Islet precursor cell (in vitro differentiated cells): ENCODE results near the gene UST.
A peak's percentile ranks its signal among the peaks of the same experiment; 100 is the strongest.

Experiments used
- DNase-seq: peaks from one replicate; pipeline ENCODE4 v3.0.0-alpha.2; 2018

The UST gene

GRCh38 chr6:148746363-148747144, at the start of gene UST:
UST (plus strand) TSS chr6:148747030; CDS start chr6:148747431, 401 bp downstream.
- peak; percentile 94 for DNase-seq

- no peak for DNase-seq
These were observed 48.9 kb upstream of the UST start for GRCh38 chr6:148697895-148698440.

GRCh38 chr6:148698671-148699180, 48.1 kb upstream of the UST start:
- no peak for DNase-seq

- DNase-seq: no peak
These were observed 46.6 kb upstream of the UST start for GRCh38 chr6:148700047-148700715.

GRCh38 chr6:148700741-148701311, 46.0 kb upstream of the UST start:
- DNase-seq: no peak

GRCh38 chr6:148701375-148701774, 45.5 kb upstream of the UST start:
- no peak for DNase-seq

GRCh38 chr6:148703900-148704299, 42.9 kb upstream of the UST start:
- DNase-seq: no peak

- DNase-seq: no peak
These were observed 42.2 kb upstream of the UST start for GRCh38 chr6:148704400-148705246.

GRCh38 chr6:148708707-148709106, 38.1 kb upstream of the UST start:
- DNase-seq: no peak

- DNase-seq: no peak
These were observed 37.3 kb upstream of the UST start for GRCh38 chr6:148709577-148709976.

GRCh38 chr6:148711833-148712654, 34.8 kb upstream of the UST start:
- DNase-seq: no peak

- DNase-seq: no peak
These were observed 33.6 kb upstream of the UST start for GRCh38 chr6:148713033-148713738.

GRCh38 chr6:148713921-148714320, 32.9 kb upstream of the UST start:
- DNase-seq: no peak

GRCh38 chr6:148716811-148717210, 30.0 kb upstream of the UST start:
- no peak for DNase-seq

- no peak for DNase-seq
These were observed 26.4 kb upstream of the UST start for GRCh38 chr6:148720406-148720805.

- no peak for DNase-seq
These were observed 25.9 kb upstream of the UST start for GRCh38 chr6:148720897-148721296.

- no peak for DNase-seq
These were observed 23.3 kb upstream of the UST start for GRCh38 chr6:148723484-148723883.

- DNase-seq: no peak
These were observed 22.4 kb upstream of the UST start for GRCh38 chr6:148724428-148724827.

GRCh38 chr6:148727104-148727503, 19.7 kb upstream of the UST start:
- DNase-seq: no peak

GRCh38 chr6:148735989-148736388, 10.8 kb upstream of the UST start:
- no peak for DNase-seq
